Endodermal cell (in vitro differentiated cells): ENCODE measurements around the gene SMYD1. TPM values are rescaled to one million over a fixed set of nuclear protein-coding genes. Genes with fewer than 3 reads are reported as not detected.
A peak's percentile ranks its signal among the peaks of the same experiment; 100 is the strongest.

Experiments used
- DNase-seq: peaks from one replicate; pipeline ENCODE4 v3.0.0-alpha.2; 2017
- H3K27ac ChIP-seq: 2 replicates; pipeline ENCODE4 v1.5.1; 2013; ENCODE audit warnings: mild to moderate bottlenecking, low read depth, low read length, moderate library complexity
- H3K27me3 ChIP-seq: 2 replicates; pipeline ENCODE4 v1.6.1; 2013; ENCODE audit warnings: mild to moderate bottlenecking, low read length, moderate library complexity; ENCODE audit not compliant: insufficient read depth, control insufficient read depth, poor library complexity, severe bottlenecking
- H3K36me3 ChIP-seq: 2 replicates; pipeline ENCODE4 v1.7.0; 2013; ENCODE audit warnings: mild to moderate bottlenecking, low read length, moderate library complexity; ENCODE audit not compliant: control insufficient read depth, insufficient read depth
- H3K4me1 ChIP-seq: one replicate; pipeline ENCODE4 v1.7.0; 2013; ENCODE audit warnings: low read length; ENCODE audit not compliant: control insufficient read depth, insufficient read depth
- H3K4me3 ChIP-seq: 2 replicates; pipeline ENCODE4 v1.5.1; 2013; ENCODE audit warnings: mild to moderate bottlenecking, low read length, moderate library complexity
- H3K9ac ChIP-seq: 2 replicates; pipeline ENCODE4 v1.6.1; 2013; ENCODE audit warnings: mild to moderate bottlenecking, low read length, moderate library complexity; ENCODE audit not compliant: poor library complexity, severe bottlenecking; ENCODE audit errors: extremely low read depth
- H3K9me3 ChIP-seq: 2 replicates; pipeline ENCODE4 v1.6.1; 2013; ENCODE audit warnings: mild to moderate bottlenecking, low read length, moderate library complexity; ENCODE audit not compliant: control insufficient read depth
- H3K27ac Mint-ChIP-seq: 2 replicates; pipeline ENCODE4 v1.8.0; 2020; ENCODE audit warnings: mixed read lengths
- H3K27me3 Mint-ChIP-seq: 2 replicates; pipeline ENCODE4 v1.8.0; 2021; ENCODE audit warnings: mild to moderate bottlenecking, mixed read lengths; ENCODE audit not compliant: insufficient read depth
- H3K36me3 Mint-ChIP-seq: 2 replicates; pipeline ENCODE4 v1.8.0; 2020; ENCODE audit warnings: low read depth, mixed read lengths
- H3K4me1 Mint-ChIP-seq: 2 replicates; pipeline ENCODE4 v1.8.0; 2020; ENCODE audit warnings: mixed read lengths
- H3K4me3 Mint-ChIP-seq: 2 replicates; pipeline ENCODE4 v1.8.0; 2020; ENCODE audit warnings: mild to moderate bottlenecking, moderate library complexity, mixed read lengths
- H3K9me3 Mint-ChIP-seq: 2 replicates; pipeline ENCODE4 v1.8.0; 2020; ENCODE audit warnings: mild to moderate bottlenecking, mixed read lengths
- CTCF ChIP-seq: fragments of 200-600 bp; sonication (generic); conservative IDR thresholded peaks from 2 replicates; pipeline ENCODE4 v1.5.0; 2021; ENCODE audit warnings: antibody characterized with exemption, mild to moderate bottlenecking
- whole genome bisulfite sequencing, 2 experiments: methylation state at CpG; one replicate each; pipeline versions ENCODE4 v1.1.5 to v1.1.7; 2013; ENCODE audit warnings: missing lambda C conversion rate in 2 of 2, mixed read lengths in 1 of 2; ENCODE audit not compliant: insufficient coverage in 1 of 2, insufficient read length in 1 of 2; 5-methylcytosine and 5-hydroxymethylcytosine counted together
- total RNA-seq, 2 donors: library from RNA; stranded (reverse); fragmentation: NEBNext Ultra II Directional in 1 of 2; extraction: Animal tissue kit (Norgen Biotek cat#: 25700) in 1 of 2; gene quantifications; 2 replicates in 1 of 2; 3 replicates in 1 of 2; pipeline ENCODE4 v1.2.1, GENCODE V29; 2021

The SMYD1 gene
- total RNA-seq, 2 donors from 2014 or later, result not detected

GRCh38 chr2:88036182-88036581 is 31.4 kb upstream of the SMYD1 start:
- Histone ChIP-seq H3K27ac (no peak overlapping the region), H3K36me3 (peaks cover 24% of the 10 kb centered on the region), H3K4me1 (no peaks in the 10 kb centered on the region), H3K9ac (no peak overlapping the region), H3K4me3 (no peak overlapping the region), H3K9me3 (no peaks in the 10 kb centered on the region), H3K27me3 (no peaks in the 10 kb centered on the region)
- no peak for DNase-seq
- no peak for TF ChIP-seq CTCF
- Mint-ChIP-seq H3K4me3 (no peak overlapping the region), H3K27ac (no peak overlapping the region), H3K27me3 (no peaks in the 10 kb centered on the region), H3K36me3 (peaks cover 14% of the 10 kb centered on the region), H3K9me3 (no peaks in the 10 kb centered on the region), H3K4me1 (no peaks in the 10 kb centered on the region)
- 94 to 100% methylated on average over 1 to 2 of the region's 2 CpGs for WGBS, 2 experiments

GRCh38 chr2:88036606-88037005 is 31.0 kb upstream of the SMYD1 start:
- Mint-ChIP-seq H3K4me3 (no peak overlapping the region), H3K27ac (no peak overlapping the region), H3K36me3 (peaks cover 14% of the 10 kb centered on the region), H3K9me3 (no peaks in the 10 kb centered on the region), H3K4me1 (no peaks in the 10 kb centered on the region), H3K27me3 (no peaks in the 10 kb centered on the region)
- Histone ChIP-seq H3K4me1 (no peaks in the 10 kb centered on the region), H3K27me3 (no peaks in the 10 kb centered on the region), H3K36me3 (peaks cover 24% of the 10 kb centered on the region), H3K27ac (no peak overlapping the region), H3K4me3 (no peak overlapping the region), H3K9me3 (no peaks in the 10 kb centered on the region), H3K9ac (no peak overlapping the region)
- TF ChIP-seq CTCF, result no peak
- DNase-seq, result no peak

- TF ChIP-seq CTCF, result peak; percentile 21
- peak overlapping the region; percentile 3 for H3K27ac Mint-ChIP-seq
- no peak overlapping the region for H3K4me3 Mint-ChIP-seq
- Histone ChIP-seq H3K27ac (no peak overlapping the region), H3K9me3 (no peaks in the 10 kb centered on the region), H3K27me3 (no peaks in the 10 kb centered on the region), H3K9ac (no peak overlapping the region), H3K4me3 (no peak overlapping the region), H3K36me3 (peaks cover 17% of the 10 kb centered on the region), H3K4me1 (no peaks in the 10 kb centered on the region)
- H3K9me3 Mint-ChIP-seq, result no peaks in the 10 kb centered on the region
- H3K27me3 Mint-ChIP-seq, result no peaks in the 10 kb centered on the region
- no peaks in the 10 kb centered on the region for H3K4me1 Mint-ChIP-seq
- 80 to 98% methylated on average over 1 to 3 of the region's 4 CpGs for WGBS, 2 experiments
- no peak for DNase-seq
- H3K36me3 Mint-ChIP-seq, result peaks cover 7% of the 10 kb centered on the region
These were observed 29.1 kb upstream of the SMYD1 start for GRCh38 chr2:88038263-88039105.
